ENCODE data around the gene ATRAID.
A peak's percentile ranks its signal among the peaks of the same experiment; 100 is the strongest.

The ATRAID gene

DNA sequence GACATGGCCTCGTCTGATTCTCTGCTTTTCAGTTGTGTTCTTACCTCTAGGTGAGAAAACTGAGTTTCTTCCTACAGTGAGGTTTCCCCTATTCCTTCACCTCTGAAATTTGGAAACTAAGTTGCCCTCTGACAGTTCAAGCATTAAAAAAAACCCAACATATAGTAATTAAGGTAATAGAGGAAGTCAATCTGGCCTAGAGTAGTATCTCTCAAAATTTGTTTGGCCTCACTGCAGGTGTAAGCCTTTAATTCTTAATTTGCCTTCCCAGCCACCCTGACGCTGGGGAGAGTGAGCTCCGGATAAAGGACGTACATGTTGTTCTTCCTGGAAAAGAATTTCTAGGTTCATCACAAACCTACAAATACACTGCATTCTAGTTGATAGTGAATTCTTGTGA is 6.8 kb downstream of the ATRAID start:
- Histone ChIP-seq H3K4me1 (ENCODE audit: insufficient read depth, low read length, severe bottlenecking) (peaks cover 24% of the 10 kb centered on the region), H3K9me3 (ENCODE audit: low read length) (no peaks in the 10 kb centered on the region), H2AFZ (ENCODE audit: low read length) (no peak overlapping the region), H3K36me3 (ENCODE audit: insufficient read depth, low read length) (peaks cover 74% of the 10 kb centered on the region), H3K27ac (ENCODE audit: low read depth, low read length, poor library complexity, severe bottlenecking) (peak overlapping the region; percentile 76), H3K27me3 (ENCODE audit: insufficient read depth, low read length) (no peaks in the 10 kb centered on the region), H3F3A (ENCODE audit: insufficient read depth, low read length) (no peaks in the 10 kb centered on the region), H3K79me2 (ENCODE audit: insufficient read depth, low read length) (peaks cover 11% of the 10 kb centered on the region), H3K4me2 (ENCODE audit: low read length) (peak overlapping the region; percentile 86), H3K9me2 (ENCODE audit: low read depth, low read length) (no peaks in the 10 kb centered on the region), H3K9ac (ENCODE audit: low read length) (peak overlapping the region; percentile 99), H3K4me3 (ENCODE audit: low read depth, low read length, poor library complexity, severe bottlenecking) (peak overlapping the region; percentile 95), H4K20me1 (ENCODE audit: insufficient read depth, low read length) (no peaks in the 10 kb centered on the region)
- TF ChIP-seq EZH2 (IDR thresholded peaks at IDR 0.05; ENCODE audit: borderline replicate concordance, low read length): no peak
- TF ChIP-seq CTCF (IDR thresholded peaks at IDR 0.05; ENCODE audit: low read length): no peak

DNA sequence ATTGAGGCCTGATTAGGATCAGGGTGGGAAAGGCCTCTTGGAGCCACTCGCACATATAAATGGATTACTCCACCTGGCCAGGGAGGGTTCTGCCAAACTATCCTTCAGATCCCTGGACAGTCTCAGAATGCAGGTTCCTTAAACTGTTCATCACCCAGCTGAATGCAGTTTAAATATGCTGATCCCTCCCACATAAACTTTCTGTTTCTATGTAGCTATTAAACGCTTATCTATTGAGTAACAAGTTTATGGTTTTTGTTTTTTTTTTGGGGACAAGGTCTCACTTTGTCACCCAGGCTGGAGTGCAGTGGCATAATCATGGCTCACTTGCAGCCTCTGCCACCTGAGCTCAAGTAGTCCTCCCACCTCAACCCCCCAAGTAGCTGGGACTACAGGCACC is 7.2 kb downstream of the ATRAID start:
- peak overlapping the region; percentile 86 for H3K4me2 ChIP-seq (ENCODE audit: low read length)

DNA sequence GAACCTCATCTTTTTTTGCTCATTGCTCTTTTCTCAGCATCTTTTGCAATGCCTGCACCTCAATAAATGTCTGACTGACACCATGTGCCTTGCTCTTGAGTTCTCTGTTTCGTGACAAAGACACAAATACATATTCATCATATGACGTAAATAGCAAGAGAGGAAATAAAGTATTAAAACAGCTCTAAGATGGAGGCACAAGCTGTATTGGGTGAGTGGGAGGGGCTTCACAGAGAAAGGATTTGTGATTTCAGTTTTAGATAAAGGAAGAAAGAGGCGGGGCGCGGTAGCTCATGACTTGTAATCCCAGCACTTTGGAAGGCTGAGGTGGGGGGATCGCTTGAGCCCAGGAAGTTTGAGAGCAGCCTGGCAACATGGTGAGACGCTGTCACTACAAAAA is 8.2 kb downstream of the ATRAID start:
- Histone ChIP-seq H3K4me3 (ENCODE audit: low read depth, low read length, poor library complexity, severe bottlenecking) (no peak overlapping the region), H3K27ac (ENCODE audit: low read depth, low read length, poor library complexity, severe bottlenecking) (no peak overlapping the region), H2AFZ (ENCODE audit: low read length) (no peak overlapping the region), H3K9me3 (ENCODE audit: low read length) (no peaks in the 10 kb centered on the region), H3K4me2 (ENCODE audit: low read length) (no peak overlapping the region), H3F3A (ENCODE audit: insufficient read depth, low read length) (no peaks in the 10 kb centered on the region), H4K20me1 (ENCODE audit: insufficient read depth, low read length) (no peaks in the 10 kb centered on the region), H3K9ac (ENCODE audit: low read length) (no peak overlapping the region), H3K4me1 (ENCODE audit: insufficient read depth, low read length, severe bottlenecking) (peaks cover 23% of the 10 kb centered on the region), H3K79me2 (ENCODE audit: insufficient read depth, low read length) (peaks cover 11% of the 10 kb centered on the region), H3K36me3 (ENCODE audit: insufficient read depth, low read length) (peaks cover 87% of the 10 kb centered on the region), H3K9me2 (ENCODE audit: low read depth, low read length) (no peaks in the 10 kb centered on the region), H3K27me3 (ENCODE audit: insufficient read depth, low read length) (no peaks in the 10 kb centered on the region)
- TF ChIP-seq EZH2 (IDR thresholded peaks at IDR 0.05; ENCODE audit: borderline replicate concordance, low read length): no peak
- TF ChIP-seq CTCF (IDR thresholded peaks at IDR 0.05; ENCODE audit: low read length): no peak

More for the DNA sequence above, 7.2 kb downstream of the ATRAID start:
- Histone ChIP-seq H3K27ac (ENCODE audit: low read depth, low read length, poor library complexity, severe bottlenecking) (no peak overlapping the region), H3K27me3 (ENCODE audit: insufficient read depth, low read length) (no peaks in the 10 kb centered on the region), H4K20me1 (ENCODE audit: insufficient read depth, low read length) (no peaks in the 10 kb centered on the region), H3K4me3 (ENCODE audit: low read depth, low read length, poor library complexity, severe bottlenecking) (peak overlapping the region; percentile 95), H3K9me3 (ENCODE audit: low read length) (no peaks in the 10 kb centered on the region), H3F3A (ENCODE audit: insufficient read depth, low read length) (no peaks in the 10 kb centered on the region), H3K9ac (ENCODE audit: low read length) (peak overlapping the region; percentile 99; the same call in 1 of the 2 replicates), H2AFZ (ENCODE audit: low read length) (no peak overlapping the region), H3K4me1 (ENCODE audit: insufficient read depth, low read length, severe bottlenecking) (peaks cover 23% of the 10 kb centered on the region), H3K36me3 (ENCODE audit: insufficient read depth, low read length) (peaks cover 79% of the 10 kb centered on the region), H3K79me2 (ENCODE audit: insufficient read depth, low read length) (peaks cover 11% of the 10 kb centered on the region), H3K9me2 (ENCODE audit: low read depth, low read length) (no peaks in the 10 kb centered on the region)
- TF ChIP-seq CTCF (IDR thresholded peaks at IDR 0.05; ENCODE audit: low read length) (no peak), EZH2 (IDR thresholded peaks at IDR 0.05; ENCODE audit: borderline replicate concordance, low read length) (no peak)
